Esophagus muscularis mucosa (tissue), 3 donors: Measurements from ENCODE around the gene COL9A2.

ENCODE experiments used
- POLR2A ChIP-seq: fragments of 450-650 bp; IDR thresholded peaks from one replicate; pipeline ENCODE4 v1.6.1; 2017; ENCODE audit warnings: antibody characterized with exemption, moderate library complexity, mild to moderate bottlenecking, low read depth
- POLR2AphosphoS5 ChIP-seq, 2 donors: sonication (generic); formaldehyde crosslinking; IDR thresholded peaks; one replicate each; pipeline ENCODE4 v1.6.1; 2017; ENCODE audit warnings: antibody characterized with exemption in 2 of 2
- TF ChIP-seq, protein P1 (sequence below), 3 experiments: fragments of 200-600 bp in 2 of 3; fragments of 450-650 bp in 1 of 3; sonication (generic) in 2 of 3; IDR thresholded peaks; one replicate each; pipeline ENCODE4 v1.5.1; 2017 to 2019; ENCODE audit warnings: antibody characterized with exemption in 3 of 3, mild to moderate bottlenecking in 2 of 3, moderate library complexity in 1 of 3

DNA sequence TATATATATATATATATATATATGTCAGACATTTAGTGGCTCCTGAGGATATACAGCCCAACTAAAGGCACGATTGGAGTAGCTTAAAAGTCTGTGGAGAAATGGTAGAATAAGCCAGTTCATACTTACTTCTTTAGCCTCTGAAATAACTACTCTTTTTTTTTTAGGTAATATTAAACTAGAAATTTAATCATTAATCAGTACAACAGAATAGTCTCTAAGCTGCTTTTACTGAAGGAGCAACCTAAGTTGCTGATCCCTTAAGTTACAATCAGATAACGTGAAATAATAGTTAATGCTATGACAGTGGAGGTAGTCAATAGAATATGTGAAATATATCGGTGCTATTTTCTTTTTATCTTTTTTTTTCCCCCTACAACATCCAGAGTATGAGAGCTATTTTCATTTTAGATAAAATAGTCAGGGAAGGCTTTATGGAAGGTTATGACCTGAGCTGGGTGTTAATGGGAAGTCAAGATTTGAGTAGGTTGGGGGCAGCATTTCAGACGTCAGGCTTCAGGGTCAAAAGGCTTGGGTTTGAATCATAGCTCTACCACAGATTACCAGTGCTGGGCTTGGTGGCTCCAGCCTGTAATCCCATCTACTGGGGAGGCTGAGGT is 43.4 kb downstream of the COL9A2 start:
- TF ChIP-seq, protein P1, sequence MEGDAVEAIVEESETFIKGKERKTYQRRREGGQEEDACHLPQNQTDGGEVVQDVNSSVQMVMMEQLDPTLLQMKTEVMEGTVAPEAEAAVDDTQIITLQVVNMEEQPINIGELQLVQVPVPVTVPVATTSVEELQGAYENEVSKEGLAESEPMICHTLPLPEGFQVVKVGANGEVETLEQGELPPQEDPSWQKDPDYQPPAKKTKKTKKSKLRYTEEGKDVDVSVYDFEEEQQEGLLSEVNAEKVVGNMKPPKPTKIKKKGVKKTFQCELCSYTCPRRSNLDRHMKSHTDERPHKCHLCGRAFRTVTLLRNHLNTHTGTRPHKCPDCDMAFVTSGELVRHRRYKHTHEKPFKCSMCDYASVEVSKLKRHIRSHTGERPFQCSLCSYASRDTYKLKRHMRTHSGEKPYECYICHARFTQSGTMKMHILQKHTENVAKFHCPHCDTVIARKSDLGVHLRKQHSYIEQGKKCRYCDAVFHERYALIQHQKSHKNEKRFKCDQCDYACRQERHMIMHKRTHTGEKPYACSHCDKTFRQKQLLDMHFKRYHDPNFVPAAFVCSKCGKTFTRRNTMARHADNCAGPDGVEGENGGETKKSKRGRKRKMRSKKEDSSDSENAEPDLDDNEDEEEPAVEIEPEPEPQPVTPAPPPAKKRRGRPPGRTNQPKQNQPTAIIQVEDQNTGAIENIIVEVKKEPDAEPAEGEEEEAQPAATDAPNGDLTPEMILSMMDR (IDR thresholded peaks at IDR 0.05), result no peak
- TF ChIP-seq POLR2AphosphoS5 (IDR thresholded peaks at IDR 0.05), result no peak
- no peak for TF ChIP-seq POLR2A
